OCI-LY3 (cell line): ENCODE data around the gene PODNL1.

Source experiments
- H2AFZ ChIP-seq: fragments of 200-600, 300-600 bp; shearing (Covaris generic); 2 replicates; pipeline ENCODE4 v1.6.0; 2014; ENCODE audit warnings: antibody characterized with exemption, low read depth, low read length
- H3K27ac ChIP-seq: fragments of 200-600, 300-600 bp; sonication (generic); 2 replicates; pipeline ENCODE4 v1.5.1; 2014; ENCODE audit warnings: mild to moderate bottlenecking, low read length, moderate library complexity, mixed read lengths
- H3K27me3 ChIP-seq: fragments of 200-600, 300-600 bp; sonication (generic); 2 replicates; pipeline ENCODE4 v1.6.1; 2014; ENCODE audit warnings: low read depth, low read length, mixed read lengths
- H3K36me3 ChIP-seq: fragments of 200-600, 300-600 bp; sonication (generic); replicated peaks from 2 replicates; pipeline ENCODE3; 2014; ENCODE audit warnings: low read depth, low read length, mixed read lengths
- H3K4me1 ChIP-seq: fragments of 300-600, 200-600 bp; sonication (generic); 2 replicates; pipeline ENCODE4 v1.6.1; 2014; ENCODE audit warnings: low read length, mixed read lengths
- H3K4me2 ChIP-seq: fragments of 200-600, 300-600 bp; sonication (generic); 2 replicates; pipeline ENCODE4 v1.6.1; 2014; ENCODE audit warnings: low read length, mixed read lengths
- H3K4me3 ChIP-seq: fragments of 300-600, 200-600 bp; sonication (generic); 2 replicates; pipeline ENCODE4 v1.5.1; 2014; ENCODE audit warnings: antibody characterized with exemption, mild to moderate bottlenecking, low read length, moderate library complexity
- H3K79me2 ChIP-seq: fragments of 300-600, 200-600 bp; shearing (Covaris generic); 2 replicates; pipeline ENCODE4 v1.6.1; 2014; ENCODE audit warnings: mild to moderate bottlenecking, low read length, mixed read lengths
- H3K9ac ChIP-seq: fragments of 300-600, 200-600 bp; shearing (Covaris generic); 2 replicates; pipeline ENCODE4 v1.6.0; 2014; ENCODE audit warnings: mild to moderate bottlenecking, low read length, moderate library complexity
- H3K9me3 ChIP-seq: fragments of 200-600, 300-600 bp; shearing (Covaris generic); 2 replicates; pipeline ENCODE4 v1.6.1; 2014; ENCODE audit warnings: low read length, mixed read lengths; ENCODE audit not compliant: insufficient read depth
- H4K20me1 ChIP-seq: fragments of 200-600, 300-600 bp; sonication (generic); 2 replicates; pipeline ENCODE4 v1.6.1; 2016; ENCODE audit warnings: low read length, mixed read lengths; ENCODE audit not compliant: insufficient read depth
- CTCF ChIP-seq: fragments of 200-600, 300-600 bp; sonication (generic); IDR thresholded peaks from 2 replicates; pipeline ENCODE4 v1.5.1; 2014; ENCODE audit warnings: antibody characterized with exemption, low read length, low read depth
- EZH2phosphoT487 ChIP-seq: fragments of 200-600 bp; shearing (Covaris generic); IDR thresholded peaks from 2 replicates; pipeline ENCODE4 v1.6.1; 2018; ENCODE audit warnings: antibody characterized with exemption, mixed run types, low read depth

The PODNL1 gene

DNA sequence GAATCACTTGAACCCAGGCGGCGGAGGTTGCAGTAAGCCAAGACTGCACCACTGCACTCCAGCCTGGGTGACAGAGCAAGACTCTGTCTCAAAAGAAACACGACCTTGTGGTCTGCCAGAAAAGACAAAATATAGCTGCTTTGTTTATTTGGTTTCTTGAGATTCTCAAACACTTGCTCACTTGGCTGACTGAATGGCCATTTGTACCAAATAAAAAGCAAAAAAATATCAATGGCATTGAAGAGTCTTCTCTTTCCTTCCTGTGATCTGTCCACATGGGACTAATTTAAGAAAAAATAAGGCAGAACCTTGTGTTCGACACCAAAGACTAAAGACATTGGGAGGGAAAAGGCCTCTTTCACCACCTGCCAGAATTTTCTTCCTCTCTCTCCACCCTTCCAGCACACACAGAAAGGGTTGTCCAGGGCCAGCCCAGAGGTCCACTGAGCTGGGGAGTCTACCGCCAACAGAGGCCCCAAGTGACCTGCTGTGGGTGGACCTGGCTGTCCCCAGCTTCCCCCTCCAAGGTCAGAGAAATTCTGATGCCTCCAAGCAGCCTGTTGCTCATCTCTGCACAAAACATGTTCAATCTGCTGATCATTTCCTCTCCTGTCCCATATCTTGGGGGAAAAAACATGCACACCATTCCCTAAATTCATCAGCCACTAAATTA lies 38.2 kb downstream of the PODNL1 start:
- no peak overlapping the region for H3K4me2 ChIP-seq
- no peak for TF ChIP-seq EZH2phosphoT487
- TF ChIP-seq CTCF, result no peak
- no peaks in the 10 kb centered on the region for H3K4me1 ChIP-seq
- H4K20me1 ChIP-seq, result no peaks in the 10 kb centered on the region
- no peak overlapping the region for H3K9ac ChIP-seq
- H3K27me3 ChIP-seq, result no peaks in the 10 kb centered on the region
- H2AFZ ChIP-seq, result no peak overlapping the region
- no peak overlapping the region for H3K27ac ChIP-seq
- no peaks in the 10 kb centered on the region for H3K9me3 ChIP-seq
- no peaks in the 10 kb centered on the region for H3K36me3 ChIP-seq
- H3K79me2 ChIP-seq, result no peaks in the 10 kb centered on the region
- H3K4me3 ChIP-seq, result no peak overlapping the region

GRCh38 chr19:13899393-13899792 lies 38.8 kb downstream of the PODNL1 start:
- H3K36me3 ChIP-seq, result no peaks in the 10 kb centered on the region
- H3K79me2 ChIP-seq, result no peaks in the 10 kb centered on the region
- no peaks in the 10 kb centered on the region for H3K4me1 ChIP-seq
- H3K4me3 ChIP-seq, result no peak overlapping the region
- no peak overlapping the region for H3K27ac ChIP-seq
- TF ChIP-seq CTCF (no peak), EZH2phosphoT487 (no peak)
- no peak overlapping the region for H3K9ac ChIP-seq
- no peaks in the 10 kb centered on the region for H3K27me3 ChIP-seq
- no peaks in the 10 kb centered on the region for H4K20me1 ChIP-seq
- H2AFZ ChIP-seq, result no peak overlapping the region
- no peak overlapping the region for H3K4me2 ChIP-seq
- H3K9me3 ChIP-seq, result no peaks in the 10 kb centered on the region

- H3K4me1 ChIP-seq, result no peaks in the 10 kb centered on the region
- H3K4me3 ChIP-seq, result no peak overlapping the region
- no peak overlapping the region for H2AFZ ChIP-seq
- H3K27me3 ChIP-seq, result no peaks in the 10 kb centered on the region
- H3K4me2 ChIP-seq, result no peak overlapping the region
- no peaks in the 10 kb centered on the region for H3K9me3 ChIP-seq
- no peak for TF ChIP-seq CTCF
- no peak for TF ChIP-seq EZH2phosphoT487
- H3K27ac ChIP-seq, result no peak overlapping the region
- no peaks in the 10 kb centered on the region for H3K79me2 ChIP-seq
- H3K9ac ChIP-seq, result no peak overlapping the region
- H3K36me3 ChIP-seq, result no peaks in the 10 kb centered on the region
- H4K20me1 ChIP-seq, result no peaks in the 10 kb centered on the region
These were observed 42.0 kb downstream of the PODNL1 start for GRCh38 chr19:13896227-13896626.

- Histone ChIP-seq H3K27ac (no peak overlapping the region), H3K79me2 (no peaks in the 10 kb centered on the region), H2AFZ (no peak overlapping the region), H3K4me2 (no peak overlapping the region), H3K4me1 (no peaks in the 10 kb centered on the region), H3K27me3 (no peaks in the 10 kb centered on the region), H3K9me3 (no peaks in the 10 kb centered on the region), H4K20me1 (no peaks in the 10 kb centered on the region), H3K36me3 (no peaks in the 10 kb centered on the region), H3K4me3 (no peak overlapping the region), H3K9ac (no peak overlapping the region)
- TF ChIP-seq CTCF (no peak), EZH2phosphoT487 (no peak)
These were observed 43.7 kb downstream of the PODNL1 start for GRCh38 chr19:13894552-13894951.
